WERI-Rb-1 (cell line): Measurements from ENCODE around the gene MYRF.

ENCODE experiments used
- DNase-seq: peaks from one replicate; pipeline ENCODE4 v3.0.0-alpha.2; 2020
- H3K27ac ChIP-seq: fragments of 250-450 bp; sonication (Bioruptor Pico); 2 replicates; pipeline ENCODE4 v1.5.1; 2020; ENCODE audit warnings: mild to moderate bottlenecking, moderate library complexity
- H3K27me3 ChIP-seq: fragments of 250-450 bp; sonication (Bioruptor Pico); 2 replicates; pipeline ENCODE4 v1.5.1; 2021; ENCODE audit warnings: mild to moderate bottlenecking, low read depth, moderate library complexity; ENCODE audit not compliant: insufficient read depth, severe bottlenecking
- H3K36me3 ChIP-seq: fragments of 250-450 bp; sonication (Bioruptor Pico); 2 replicates; pipeline ENCODE4 v1.5.1; 2020; ENCODE audit warnings: mild to moderate bottlenecking, moderate library complexity
- H3K4me3 ChIP-seq: 2 replicates; pipeline ENCODE4 v1.5.1; 2011; ENCODE audit warnings: low read depth, mild to moderate bottlenecking, control low read depth, low read length
- H3K9me3 ChIP-seq: fragments of 250-450 bp; sonication (Bioruptor Pico); 2 replicates; pipeline ENCODE4 v1.5.1; 2021; ENCODE audit warnings: mild to moderate bottlenecking, moderate library complexity; ENCODE audit not compliant: severe bottlenecking
- TF ChIP-seq, protein P1 (sequence below): IDR thresholded peaks from 2 replicates; pipeline ENCODE4 v1.5.1; 2011; ENCODE audit warnings: low read depth, mild to moderate bottlenecking, control low read depth, inconsistent platforms, low read length

Gene MYRF

GRCh38 chr11:61782299-61782698 is 29.9 kb downstream of the MYRF start:
- Histone ChIP-seq H3K27me3 (no peaks in the 10 kb centered on the region), H3K4me3 (no peak overlapping the region), H3K9me3 (no peaks in the 10 kb centered on the region), H3K36me3 (peaks cover 24% of the 10 kb centered on the region), H3K27ac (no peak overlapping the region)
- DNase-seq, result no peak
- TF ChIP-seq, protein P1, sequence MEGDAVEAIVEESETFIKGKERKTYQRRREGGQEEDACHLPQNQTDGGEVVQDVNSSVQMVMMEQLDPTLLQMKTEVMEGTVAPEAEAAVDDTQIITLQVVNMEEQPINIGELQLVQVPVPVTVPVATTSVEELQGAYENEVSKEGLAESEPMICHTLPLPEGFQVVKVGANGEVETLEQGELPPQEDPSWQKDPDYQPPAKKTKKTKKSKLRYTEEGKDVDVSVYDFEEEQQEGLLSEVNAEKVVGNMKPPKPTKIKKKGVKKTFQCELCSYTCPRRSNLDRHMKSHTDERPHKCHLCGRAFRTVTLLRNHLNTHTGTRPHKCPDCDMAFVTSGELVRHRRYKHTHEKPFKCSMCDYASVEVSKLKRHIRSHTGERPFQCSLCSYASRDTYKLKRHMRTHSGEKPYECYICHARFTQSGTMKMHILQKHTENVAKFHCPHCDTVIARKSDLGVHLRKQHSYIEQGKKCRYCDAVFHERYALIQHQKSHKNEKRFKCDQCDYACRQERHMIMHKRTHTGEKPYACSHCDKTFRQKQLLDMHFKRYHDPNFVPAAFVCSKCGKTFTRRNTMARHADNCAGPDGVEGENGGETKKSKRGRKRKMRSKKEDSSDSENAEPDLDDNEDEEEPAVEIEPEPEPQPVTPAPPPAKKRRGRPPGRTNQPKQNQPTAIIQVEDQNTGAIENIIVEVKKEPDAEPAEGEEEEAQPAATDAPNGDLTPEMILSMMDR, result no peak

GRCh38 chr11:61782841-61783240 is 30.4 kb downstream of the MYRF start:
- TF ChIP-seq, protein P1, result no peak
- Histone ChIP-seq H3K27ac (no peak overlapping the region), H3K36me3 (peaks cover 29% of the 10 kb centered on the region)

DNA sequence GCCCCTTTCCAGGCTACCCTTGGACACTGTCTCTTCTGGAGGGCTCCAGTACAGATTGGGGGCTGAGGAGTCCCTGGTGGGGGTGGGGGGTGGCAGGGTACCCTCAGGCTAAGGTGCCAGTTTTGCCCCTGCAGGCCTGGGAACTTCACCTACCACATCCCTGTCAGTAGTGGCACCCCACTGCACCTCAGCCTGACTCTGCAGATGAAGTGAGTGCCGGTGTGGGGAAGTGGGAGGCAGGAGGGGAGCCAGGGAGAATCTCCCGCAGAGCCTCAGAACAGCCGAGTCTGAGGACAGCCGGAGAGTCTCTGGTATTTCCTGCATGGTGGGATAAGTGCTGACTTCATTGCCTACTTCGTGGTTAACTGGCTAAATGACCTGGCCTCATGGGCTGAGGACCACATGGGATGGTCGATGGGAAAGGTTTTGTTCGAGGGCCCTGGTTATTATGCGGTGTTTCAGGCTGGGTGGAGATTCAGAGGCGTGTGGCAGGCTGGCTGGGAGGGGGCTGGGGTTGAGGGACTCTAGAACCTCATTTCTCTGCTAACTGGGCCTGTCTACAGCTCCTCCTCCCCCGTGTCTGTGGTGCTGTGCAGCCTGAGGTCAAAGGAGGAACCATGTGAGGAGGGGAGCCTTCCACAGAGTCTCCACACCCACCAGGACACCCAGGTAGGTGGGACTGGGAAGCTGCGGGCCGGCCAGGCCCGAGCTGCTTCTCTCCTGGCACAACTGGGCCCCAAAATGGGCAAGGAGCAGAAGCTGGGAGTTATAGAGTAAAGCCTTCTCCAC is 31.5 kb downstream of the MYRF start:
- no peak for DNase-seq
- no peaks in the 10 kb centered on the region for H3K27me3 ChIP-seq
- H3K9me3 ChIP-seq, result no peaks in the 10 kb centered on the region
- TF ChIP-seq, protein P1, result no peak
- H3K36me3 ChIP-seq, result peaks cover 38% of the 10 kb centered on the region
- no peak overlapping the region for H3K27ac ChIP-seq
- no peak overlapping the region for H3K4me3 ChIP-seq

More at GRCh38 chr11:61782841-61783240, 30.4 kb downstream of the MYRF start:
- H3K27me3 ChIP-seq, result no peaks in the 10 kb centered on the region
- no peak overlapping the region for H3K4me3 ChIP-seq
- no peaks in the 10 kb centered on the region for H3K9me3 ChIP-seq
- DNase-seq, result no peak

DNA sequence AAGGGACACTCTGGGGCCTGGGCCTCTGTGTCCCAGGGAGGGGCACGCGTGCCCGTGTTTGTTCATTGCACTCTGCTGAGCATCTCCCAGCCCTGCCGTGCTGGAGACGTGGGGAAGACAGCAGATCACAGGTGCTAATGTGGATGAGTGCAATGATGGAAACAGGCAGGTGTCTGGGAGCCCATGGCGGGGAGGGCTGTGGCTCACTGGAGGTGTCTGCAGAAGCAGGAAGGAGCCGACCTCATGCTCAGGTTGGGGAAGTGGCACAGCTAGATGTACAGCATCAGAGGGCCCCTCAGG is 32.0 kb downstream of the MYRF start:
- H3K27me3 ChIP-seq, result no peaks in the 10 kb centered on the region
- TF ChIP-seq, protein P1, result no peak
- H3K4me3 ChIP-seq, result no peak overlapping the region
- peaks cover 44% of the 10 kb centered on the region for H3K36me3 ChIP-seq
- no peaks in the 10 kb centered on the region for H3K9me3 ChIP-seq
- H3K27ac ChIP-seq, result no peak overlapping the region
- DNase-seq, result no peak

GRCh38 chr11:61785837-61786402 is 33.5 kb downstream of the MYRF start:
- H3K36me3 ChIP-seq, result peaks cover 52% of the 10 kb centered on the region

More at GRCh38 chr11:61785837-61786402, 33.5 kb downstream of the MYRF start:
- Histone ChIP-seq H3K27me3 (no peaks in the 10 kb centered on the region), H3K9me3 (no peaks in the 10 kb centered on the region), H3K27ac (no peak overlapping the region), H3K4me3 (no peak overlapping the region)
- DNase-seq, result no peak
- TF ChIP-seq, protein P1, result no peak
